Caki2 (cell line): ENCODE data around the gene IRAK2. TPM values are rescaled to one million over a fixed set of nuclear protein-coding genes. Genes with fewer than 3 reads are reported as not detected.
A peak's percentile ranks its signal among the peaks of the same experiment; 100 is the strongest.

Source experiments
- DNase-seq: peaks from one replicate; pipeline ENCODE4 v3.0.0-alpha.2; 2015; ENCODE audit warnings: low read depth
- in situ Hi-C: cut with HindIII; loops from 2 replicates; pipeline ENCODE4 v1.10.0; 2016; ENCODE audit warnings: low sequenced_read_pairs, low pct_unique_long_range_greater_than_20kb, mixed read lengths
- total RNA-seq: library from RNA; depleted of rRNA; stranded (reverse); fragments of >200 nt; shearing (Covaris generic); gene quantifications from 2 replicates; pipeline ENCODE4 v1.2.3, GENCODE V29; 2014; ENCODE audit warnings: low replicate concordance

Gene IRAK2
- total RNA-seq, 1 experiment from 2014 or later = 7.6 TPM

DNA sequence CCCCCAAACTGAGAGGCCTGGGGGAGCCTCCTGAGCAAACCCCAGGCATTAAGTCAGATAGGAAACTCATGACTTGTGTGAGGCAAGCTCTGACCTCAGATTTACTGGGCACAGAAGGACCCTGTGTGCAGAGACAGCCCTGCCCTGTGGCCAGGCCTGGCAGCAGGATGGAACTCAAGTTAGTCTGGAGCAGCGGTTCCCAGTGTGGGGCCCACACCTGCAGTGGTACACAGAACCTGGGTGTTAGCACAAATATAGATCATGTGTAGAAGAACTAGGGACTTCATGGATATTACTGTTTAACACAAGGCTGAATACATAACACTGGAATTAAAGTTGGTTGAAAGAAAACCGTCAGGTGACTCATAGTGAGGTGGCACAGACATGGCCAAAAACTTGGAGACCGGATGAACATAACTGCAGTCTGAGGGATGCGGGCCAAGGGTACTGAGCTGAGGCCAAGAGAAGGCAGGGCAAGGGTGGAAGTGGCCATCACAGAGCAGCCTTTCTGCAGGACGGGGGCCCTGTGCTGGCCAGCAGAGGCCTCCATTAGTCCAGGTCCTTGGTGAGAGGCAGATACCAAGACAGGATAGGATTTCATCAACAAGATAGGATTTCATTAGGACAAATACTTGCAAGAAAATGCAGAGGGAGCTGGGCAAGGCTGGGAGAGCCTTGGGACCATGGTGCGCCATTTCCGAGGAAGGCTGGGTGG lies 40.9 kb downstream of the IRAK2 start:
- in situ Hi-C loops = no loop called here
- peak; percentile 83 for DNase-seq

DNA sequence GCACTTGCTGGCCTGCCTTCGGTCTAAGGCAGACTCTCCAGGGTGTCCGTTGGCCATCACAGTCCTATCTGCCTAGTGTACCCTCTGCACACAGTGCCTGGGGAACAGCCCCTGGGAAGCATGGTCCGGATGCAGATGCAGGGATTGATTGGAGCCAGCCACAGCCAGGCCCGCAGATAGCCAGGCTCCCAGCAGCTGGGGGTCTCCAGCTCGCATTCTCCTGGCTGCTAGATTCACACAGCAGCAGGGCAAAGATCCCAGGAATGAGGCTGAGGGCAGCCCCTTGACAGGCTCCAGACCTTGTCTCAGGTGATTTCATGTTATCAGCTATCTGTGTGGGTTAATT lies 41.4 kb downstream of the IRAK2 start:
- DNase-seq = no peak
- in situ Hi-C loops = no loop called here

- in situ Hi-C loops = no loop called here
- DNase-seq = no peak
Observed at GRCh38 chr3:10213156-10213792, 48.6 kb downstream of the IRAK2 start.

DNA sequence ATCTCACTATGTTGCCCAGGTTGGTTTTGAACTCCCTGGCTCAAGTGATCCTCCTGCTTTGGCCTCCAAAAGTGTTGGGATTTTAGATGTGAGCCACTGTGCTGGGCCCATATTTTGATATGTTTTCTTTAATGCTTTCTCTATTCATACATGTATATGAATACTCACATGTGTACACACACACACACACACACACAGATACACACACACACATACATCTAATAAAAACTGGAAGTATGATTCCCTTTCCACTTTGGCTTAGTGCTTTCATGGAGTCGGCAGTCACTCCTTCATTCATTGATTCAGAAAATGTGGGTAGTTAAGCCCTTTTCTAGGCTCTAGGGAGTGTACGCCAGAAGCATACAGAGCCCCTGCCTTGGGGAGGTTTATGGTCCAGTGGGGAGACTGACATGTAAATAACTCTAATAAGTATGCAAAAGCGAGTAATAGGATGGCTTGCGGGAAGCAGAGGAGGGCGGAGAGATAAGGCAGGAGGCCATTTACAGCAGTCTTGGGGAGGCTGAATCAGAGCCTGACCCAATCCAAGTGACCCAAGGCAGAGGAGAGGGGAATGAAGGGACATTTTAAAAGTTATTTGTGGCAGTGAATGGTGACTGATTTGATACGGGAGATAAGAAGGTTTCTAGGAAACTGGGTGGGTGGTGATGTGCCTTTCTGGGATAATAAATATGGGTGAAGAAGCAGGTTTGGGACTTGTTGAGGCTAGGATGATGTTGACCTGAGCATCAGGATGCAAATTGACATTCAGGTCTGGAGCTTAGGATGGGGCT lies 51.1 kb downstream of the IRAK2 start:
- no peak for DNase-seq
- in situ Hi-C loops = no loop called here

- in situ Hi-C loops = no loop called here
- no peak for DNase-seq
Observed at GRCh38 chr3:10217359-10217758, 52.6 kb downstream of the IRAK2 start.

- no peak for DNase-seq
- in situ Hi-C loops = no loop called here
Observed at GRCh38 chr3:10219737-10220136, 55.0 kb downstream of the IRAK2 start.

DNA sequence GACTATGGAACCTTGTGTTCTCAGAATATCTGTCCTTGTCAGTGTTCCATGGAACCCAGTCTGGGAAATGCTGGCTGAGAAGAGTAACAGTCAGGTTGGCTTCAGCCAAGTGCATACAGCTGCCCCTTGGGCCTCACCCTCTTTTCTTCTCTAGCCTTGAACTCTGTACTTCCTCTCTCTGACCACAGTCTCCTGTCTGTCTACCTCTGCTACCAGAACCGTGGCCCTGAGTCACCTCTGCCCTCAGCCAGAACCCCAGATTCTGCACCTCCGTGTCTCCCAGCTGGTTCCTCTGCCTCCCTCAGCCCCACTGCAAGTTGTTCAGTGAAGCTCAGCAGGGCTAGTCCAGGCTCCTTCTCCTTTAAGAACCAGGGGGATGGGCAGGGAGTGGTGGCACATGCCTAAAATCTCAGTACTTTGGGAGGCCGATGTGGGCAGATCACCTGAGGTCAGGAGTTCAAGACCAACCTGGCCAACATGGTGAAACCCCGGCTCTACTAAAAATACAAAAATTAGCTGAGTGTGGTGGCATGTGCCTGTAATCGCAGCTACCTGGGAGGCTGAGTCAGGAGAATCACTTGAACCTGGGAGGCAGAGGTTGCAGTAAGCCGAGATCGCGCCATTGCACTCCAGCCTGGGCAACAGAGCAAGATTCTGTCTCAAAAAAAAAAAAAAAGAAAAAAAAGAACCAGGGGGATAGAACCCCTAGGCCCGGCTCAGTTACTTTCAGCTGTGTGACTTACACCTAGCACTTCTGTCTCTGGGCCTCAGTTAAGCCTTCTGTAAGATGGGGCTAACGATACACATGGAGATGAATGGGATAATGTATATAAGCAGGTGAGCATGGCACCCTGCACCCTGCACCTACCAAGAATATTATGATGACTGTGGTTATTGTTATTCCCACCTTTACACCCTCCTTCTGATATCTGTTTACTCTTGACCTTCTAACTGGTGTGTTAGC lies 59.2 kb downstream of the IRAK2 start:
- no peak for DNase-seq
- in situ Hi-C loops = no loop called here

GRCh38 chr3:10224794-10225665 lies 60.3 kb downstream of the IRAK2 start:
- in situ Hi-C loops = no loop called here
- peak; percentile 87 for DNase-seq

DNA sequence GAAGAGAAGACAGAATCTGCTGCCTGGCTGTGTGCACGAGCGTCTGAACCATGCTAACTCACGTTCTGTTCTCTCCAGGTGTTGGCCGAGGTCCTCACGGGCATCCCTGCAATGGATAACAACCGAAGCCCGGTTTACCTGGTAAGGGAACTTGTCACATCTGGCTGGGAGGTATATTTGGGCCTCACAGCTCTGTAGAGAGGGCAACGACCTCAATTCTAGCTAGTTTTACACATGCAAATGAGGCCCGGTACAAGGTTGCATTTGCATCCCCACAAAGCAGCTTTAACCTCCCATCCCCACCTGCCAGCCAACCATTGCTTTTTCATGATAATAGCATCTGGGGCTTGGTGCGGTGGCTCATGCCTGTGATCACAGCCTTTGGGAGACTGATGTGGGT lies 61.6 kb downstream of the IRAK2 start:
- in situ Hi-C loops = no loop called here
- no peak for DNase-seq

GRCh38 chr3:10228248-10228950 lies 63.7 kb downstream of the IRAK2 start:
- in situ Hi-C loops = no loop called here
- DNase-seq = no peak

DNA sequence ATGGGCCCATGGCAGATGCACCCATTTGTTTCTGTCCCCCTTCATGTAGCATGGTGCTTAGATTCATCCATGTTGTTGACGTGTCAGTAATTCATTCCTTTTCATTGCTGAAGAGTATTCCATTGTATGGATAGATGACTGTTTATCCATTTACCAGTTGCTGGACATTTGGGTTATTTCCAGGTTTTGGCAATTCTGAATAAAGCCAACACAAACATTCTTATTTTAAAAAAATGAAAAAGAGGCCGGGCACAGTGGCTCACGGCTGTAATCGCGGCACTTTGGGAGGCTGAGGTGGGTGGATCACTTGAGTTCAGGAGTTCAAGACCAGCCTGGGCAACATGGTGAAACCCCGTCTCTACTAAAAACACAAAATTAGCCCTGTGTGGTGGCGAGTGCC lies 64.9 kb downstream of the IRAK2 start:
- DNase-seq = no peak
- in situ Hi-C loops = no loop called here

DNA sequence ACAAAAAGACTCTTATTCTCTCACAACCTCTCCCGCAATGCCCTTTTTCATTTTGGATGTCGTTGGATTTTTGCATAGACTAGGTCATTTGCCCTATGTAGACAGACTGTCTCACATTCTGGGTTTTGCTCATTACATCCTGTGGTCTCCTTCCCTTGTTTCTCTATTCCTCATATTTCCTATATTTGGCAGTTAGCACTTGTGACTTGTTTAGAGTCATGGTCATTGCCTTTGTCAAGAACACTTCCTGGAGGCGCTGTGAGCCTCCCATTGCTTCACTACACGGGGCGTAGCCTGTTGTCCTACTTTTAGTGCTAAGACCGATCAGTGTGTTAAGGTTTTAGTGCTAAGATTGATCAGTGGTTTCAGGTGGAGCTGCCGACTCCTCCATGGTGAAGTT lies 67.4 kb downstream of the IRAK2 start:
- in situ Hi-C loops = no loop called here
- no peak for DNase-seq

DNA sequence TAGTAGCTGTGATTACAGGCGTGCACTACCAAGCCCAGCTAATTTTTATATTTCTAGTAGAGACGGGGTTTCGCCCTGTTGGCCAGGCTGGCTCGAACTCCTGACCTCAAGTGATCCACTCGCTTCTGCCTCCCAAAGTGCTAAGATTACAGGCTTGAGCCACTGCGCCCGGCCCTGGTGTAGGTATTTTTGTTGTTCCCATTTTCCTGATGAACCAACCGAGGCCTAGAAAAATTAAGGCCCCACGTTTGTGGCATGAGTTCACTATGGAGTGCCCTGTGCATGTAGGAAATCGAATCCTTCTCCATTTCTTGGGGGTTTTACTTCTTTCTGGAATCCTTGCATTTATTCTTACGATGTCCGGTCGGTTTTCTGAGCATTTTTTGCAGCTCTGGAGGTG lies 69.3 kb downstream of the IRAK2 start:
- DNase-seq = no peak
- in situ Hi-C loops = no loop called here

DNA sequence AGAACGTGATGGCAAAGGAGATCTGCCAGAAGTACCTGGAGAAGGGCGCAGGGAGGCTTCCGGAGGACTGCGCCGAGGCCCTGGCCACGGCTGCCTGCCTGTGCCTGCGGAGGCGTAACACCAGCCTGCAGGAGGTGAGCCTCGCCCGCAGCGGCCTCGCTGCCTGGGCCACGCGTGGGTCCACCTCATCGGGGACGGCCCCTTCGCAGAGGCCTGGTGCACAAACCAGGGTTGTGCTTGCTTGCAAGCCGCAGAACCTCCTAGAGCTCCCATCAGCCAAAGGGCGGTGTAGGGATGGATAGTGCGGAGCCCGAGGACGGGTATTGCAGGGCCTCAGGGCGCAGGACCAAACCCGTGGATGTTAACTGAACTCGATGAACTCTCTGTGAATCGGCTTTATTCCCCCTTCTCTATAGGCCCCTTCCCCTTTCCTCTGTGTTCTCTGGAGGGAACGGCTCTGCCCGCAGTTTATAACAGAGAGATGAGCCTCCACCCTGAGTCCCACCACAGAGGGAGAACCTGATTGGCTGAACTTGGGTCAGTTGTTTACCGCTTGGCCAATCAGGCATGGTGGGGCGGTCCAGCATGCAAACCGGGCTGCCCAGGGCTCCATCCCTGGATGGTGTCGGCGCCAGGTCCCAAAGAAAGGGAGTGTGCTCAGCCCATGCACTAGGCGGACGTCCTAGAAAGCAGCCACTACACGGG lies 70.0 kb downstream of the IRAK2 start:
- DNase-seq = no peak
- in situ Hi-C loops = no loop called here

GRCh38 chr3:10235551-10235950 lies 70.8 kb downstream of the IRAK2 start:
- DNase-seq = no peak
- in situ Hi-C loops = no loop called here

- no peak for DNase-seq
- in situ Hi-C loops = no loop called here
Observed at GRCh38 chr3:10238345-10239183, 73.8 kb downstream of the IRAK2 start.
